DMS153 treated with DMSO at 0.1 percent for 48 hours (cell line): Measurements from ENCODE around the gene SEPTIN1.
"Not testable (repeated sequence)": the region's sequence is repeated elsewhere in the genome, so short reads cannot be mapped to it uniquely, and the experiment has no call there.

Source experiments
- DNase-seq: peaks from one replicate; lab custom pipeline; 2025; ENCODE audit not compliant: unreplicated experiment; lab: John Stamatoyannopoulos, UW

The SEPTIN1 gene

GRCh38 chr16:30342751-30343490 lies 39.4 kb downstream of the SEPTIN1 start:
- DNase-seq = no peak

GRCh38 chr16:30341971-30342370 lies 40.4 kb downstream of the SEPTIN1 start:
- not testable (repeated sequence) for DNase-seq

GRCh38 chr16:30340621-30341020 lies 41.7 kb downstream of the SEPTIN1 start:
- peak; percentile 2 for DNase-seq

- not testable (repeated sequence) for DNase-seq
These were observed 43.6 kb downstream of the SEPTIN1 start for GRCh38 chr16:30338715-30339114.

- DNase-seq = not testable (repeated sequence)
These were observed 44.4 kb downstream of the SEPTIN1 start for GRCh38 chr16:30337964-30338357.

- no peak for DNase-seq
These were observed 46.5 kb downstream of the SEPTIN1 start for GRCh38 chr16:30335598-30336474.

GRCh38 chr16:30335028-30335597 lies 47.2 kb downstream of the SEPTIN1 start:
- peak; percentile 37 for DNase-seq

- peak; percentile 20 for DNase-seq
These were observed 47.8 kb downstream of the SEPTIN1 start for GRCh38 chr16:30334473-30334989.
